GM12874 (cell line): ENCODE results near the gene MACROD2.

ENCODE experiments used
- TF ChIP-seq, protein P1 (sequence below): IDR thresholded peaks from 2 replicates; pipeline ENCODE4 v1.5.1; 2011; ENCODE audit warnings: low read depth, mild to moderate bottlenecking, control low read depth, low read length, moderate library complexity; ENCODE audit not compliant: insufficient read depth

The MACROD2 gene

DNA sequence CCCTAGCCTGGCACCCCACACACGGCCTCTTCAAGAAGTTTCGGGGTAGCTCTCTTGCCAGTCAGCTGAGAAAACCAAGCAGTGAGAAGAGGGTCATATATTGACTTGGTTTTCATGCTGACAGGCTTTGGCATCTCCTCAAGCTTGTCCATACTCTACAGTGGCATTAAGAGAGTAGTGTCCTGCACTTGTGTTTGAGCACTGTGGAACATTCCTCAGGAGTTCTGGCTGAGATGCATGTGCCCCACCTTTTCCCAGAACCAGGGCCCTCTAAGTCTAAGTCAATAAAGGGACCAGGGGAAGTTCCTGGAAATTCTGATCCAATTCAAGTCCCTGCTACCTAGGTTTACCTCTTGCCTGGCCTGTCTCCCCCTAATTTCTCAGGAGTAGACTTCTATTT lies 886.2 kb downstream of the MACROD2 start:
- TF ChIP-seq, protein P1, sequence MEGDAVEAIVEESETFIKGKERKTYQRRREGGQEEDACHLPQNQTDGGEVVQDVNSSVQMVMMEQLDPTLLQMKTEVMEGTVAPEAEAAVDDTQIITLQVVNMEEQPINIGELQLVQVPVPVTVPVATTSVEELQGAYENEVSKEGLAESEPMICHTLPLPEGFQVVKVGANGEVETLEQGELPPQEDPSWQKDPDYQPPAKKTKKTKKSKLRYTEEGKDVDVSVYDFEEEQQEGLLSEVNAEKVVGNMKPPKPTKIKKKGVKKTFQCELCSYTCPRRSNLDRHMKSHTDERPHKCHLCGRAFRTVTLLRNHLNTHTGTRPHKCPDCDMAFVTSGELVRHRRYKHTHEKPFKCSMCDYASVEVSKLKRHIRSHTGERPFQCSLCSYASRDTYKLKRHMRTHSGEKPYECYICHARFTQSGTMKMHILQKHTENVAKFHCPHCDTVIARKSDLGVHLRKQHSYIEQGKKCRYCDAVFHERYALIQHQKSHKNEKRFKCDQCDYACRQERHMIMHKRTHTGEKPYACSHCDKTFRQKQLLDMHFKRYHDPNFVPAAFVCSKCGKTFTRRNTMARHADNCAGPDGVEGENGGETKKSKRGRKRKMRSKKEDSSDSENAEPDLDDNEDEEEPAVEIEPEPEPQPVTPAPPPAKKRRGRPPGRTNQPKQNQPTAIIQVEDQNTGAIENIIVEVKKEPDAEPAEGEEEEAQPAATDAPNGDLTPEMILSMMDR = no peak

DNA sequence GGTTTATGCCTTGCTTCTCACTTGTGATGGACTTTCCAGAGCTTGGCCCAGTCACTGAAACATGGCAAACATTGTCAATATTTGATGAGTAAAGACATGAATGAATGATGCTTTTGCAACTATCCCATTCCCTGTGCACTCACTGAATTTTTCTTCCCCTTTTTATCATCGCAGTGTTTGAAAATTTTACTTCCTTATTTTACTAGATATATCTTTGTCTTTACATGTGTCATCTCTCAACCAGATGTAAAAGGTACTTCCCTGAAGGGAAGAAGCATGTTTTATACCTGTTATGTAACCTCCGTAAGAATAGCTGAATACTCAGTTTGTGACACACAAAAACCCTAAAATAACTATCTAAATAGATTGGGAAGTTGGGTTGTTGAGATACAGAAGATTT lies 886.8 kb downstream of the MACROD2 start:
- TF ChIP-seq, protein P1 = no peak

DNA sequence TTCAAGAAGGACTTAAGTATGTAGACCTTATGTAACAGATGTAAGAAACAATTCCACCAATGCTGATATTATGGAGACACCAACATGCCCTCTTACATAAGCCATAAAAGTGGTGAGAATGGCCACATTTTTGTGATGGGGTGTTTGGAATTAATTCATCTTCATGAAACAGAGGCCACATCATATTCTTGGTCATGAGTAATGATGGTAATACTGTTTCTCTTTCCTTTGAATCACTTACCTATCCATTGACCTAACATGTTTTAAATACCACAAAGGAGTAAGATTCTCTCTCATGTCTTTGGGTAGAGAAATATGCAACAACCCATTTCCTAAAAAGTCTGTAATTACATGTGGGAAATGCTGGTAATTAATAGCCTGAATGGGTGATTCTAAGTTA lies 887.5 kb downstream of the MACROD2 start:
- TF ChIP-seq, protein P1 = no peak

DNA sequence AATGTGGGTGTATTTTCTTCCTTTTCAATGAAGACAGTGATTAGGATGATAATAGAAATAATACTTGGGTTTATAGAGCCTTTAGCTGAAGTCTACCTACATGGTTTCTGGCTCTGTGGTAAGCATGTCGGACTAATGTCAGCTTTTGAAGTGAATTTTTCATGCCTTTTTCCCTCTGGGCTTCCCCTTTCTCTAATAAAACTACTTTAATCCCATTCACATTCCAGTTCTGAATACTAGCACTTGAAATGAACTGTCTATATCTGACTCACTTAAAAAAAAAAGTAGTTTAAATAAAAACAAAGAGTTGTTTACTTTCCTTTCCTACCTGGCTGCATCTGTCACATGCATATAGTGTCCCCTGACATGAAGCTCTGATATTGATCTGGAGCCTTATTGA lies 888.0 kb downstream of the MACROD2 start:
- TF ChIP-seq, protein P1 = no peak

DNA sequence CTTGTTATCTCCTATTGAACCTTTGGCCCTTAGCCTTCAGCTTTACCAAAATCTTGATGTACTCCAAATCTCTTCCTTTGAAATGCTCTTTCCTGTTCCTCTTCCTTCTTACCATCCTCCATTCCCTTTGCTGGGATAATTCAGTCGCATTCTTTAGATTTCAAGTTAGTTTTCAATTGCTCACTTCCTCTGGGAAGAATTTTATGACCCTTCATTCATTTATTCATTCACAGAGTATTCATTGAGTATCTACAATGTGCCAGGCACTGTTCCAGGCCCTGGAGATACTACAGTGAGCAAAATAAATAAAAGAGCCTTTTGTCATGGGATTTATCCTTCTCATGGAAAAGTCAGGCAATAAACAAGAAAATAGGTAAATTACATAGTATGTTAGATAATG lies 890.3 kb downstream of the MACROD2 start:
- TF ChIP-seq, protein P1 = no peak

DNA sequence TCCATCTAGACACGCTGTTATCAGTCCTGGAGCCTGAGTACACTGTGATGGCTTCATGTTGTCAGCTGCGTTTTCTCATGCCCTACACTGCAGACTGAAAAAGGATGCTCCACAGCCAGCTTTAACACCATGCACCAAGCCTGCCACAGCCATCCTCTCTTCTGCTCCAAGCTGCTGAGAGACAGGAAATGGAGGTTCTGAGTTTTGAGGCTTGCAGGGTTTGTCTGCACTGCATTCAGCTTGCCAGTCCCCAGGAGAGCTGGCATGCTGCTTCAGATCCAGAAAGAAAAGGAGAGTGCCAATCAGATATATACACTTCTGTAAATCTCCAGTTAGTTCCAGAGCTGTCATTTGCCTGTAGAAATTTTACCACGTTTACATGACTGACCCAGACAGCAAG lies 892.8 kb downstream of the MACROD2 start:
- TF ChIP-seq, protein P1 = no peak

DNA sequence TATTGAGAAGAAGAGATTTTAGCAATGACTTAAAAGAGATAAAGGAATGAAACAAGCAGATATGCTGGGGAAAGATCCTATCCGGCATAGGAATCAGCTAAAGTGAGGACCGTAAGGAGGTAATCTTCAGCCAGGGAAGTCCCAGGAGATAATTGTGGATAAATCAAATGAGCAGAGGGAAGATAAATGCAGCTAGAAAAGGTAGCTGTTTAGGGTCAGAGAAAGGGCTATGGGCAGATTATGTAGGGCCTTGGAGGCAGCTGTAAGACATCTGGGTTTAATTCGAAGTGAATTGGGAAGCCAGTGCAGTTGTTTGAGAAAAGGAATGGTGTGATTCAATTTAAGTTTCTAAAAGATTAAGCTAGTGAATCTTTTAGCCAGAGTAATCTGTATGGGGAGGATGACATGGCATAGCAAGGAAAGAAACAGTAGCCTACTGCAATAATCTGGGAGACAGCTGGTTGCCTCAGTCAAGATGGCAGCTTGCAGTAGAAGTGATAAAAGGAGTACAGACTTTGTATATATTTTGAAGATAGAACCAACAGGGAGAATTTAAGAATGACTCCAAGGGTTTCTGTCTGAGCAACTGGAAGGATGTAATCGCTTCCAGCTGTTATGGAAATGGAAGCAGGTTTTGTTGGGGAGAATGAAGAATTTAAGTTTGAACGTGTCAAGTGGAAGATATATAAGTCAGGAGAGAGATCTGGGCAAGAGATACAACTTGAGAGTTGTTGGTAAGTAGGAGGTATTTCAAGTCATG lies 894.4 kb downstream of the MACROD2 start:
- TF ChIP-seq, protein P1 = no peak
